Colonic mucosa (tissue), 4 donors: Measurements from ENCODE around the gene TMED3. TPM values are rescaled to one million over a fixed set of nuclear protein-coding genes. Genes with fewer than 3 reads are reported as not detected.

Experiments
- DNase-seq: peaks from one replicate; pipeline ENCODE4 v3.0.0-alpha.2; 2020
- H3K27ac ChIP-seq: fragments of 200-600 bp; one replicate; pipeline ENCODE4 v1.8.0; 2021
- H3K27me3 ChIP-seq: fragments of 200-600 bp; one replicate; pipeline ENCODE4 v1.8.0; 2021
- H3K36me3 ChIP-seq: fragments of 200-600 bp; one replicate; pipeline ENCODE4 v1.8.0; 2021
- H3K4me1 ChIP-seq: fragments of 200-600 bp; one replicate; pipeline ENCODE4 v1.8.0; 2021; ENCODE audit warnings: mild to moderate bottlenecking
- H3K4me3 ChIP-seq: fragments of 200-600 bp; one replicate; pipeline ENCODE4 v1.8.0; 2021
- H3K9ac ChIP-seq, 2 donors: one replicate each; pipeline ENCODE4 v1.7.0; 2013; ENCODE audit warnings: control low read depth in 2 of 2, low read depth in 2 of 2, low read length in 2 of 2
- H3K9me3 ChIP-seq: fragments of 200-600 bp; one replicate; pipeline ENCODE4 v1.8.0; 2021
- intact Hi-C: fragments of 100-400 bp; cut with DNase I; formaldehyde crosslinking; loops from one replicate; pipeline ENCODE4 v1.14.1; 2022
- total RNA-seq, 2 donors: library from RNA; stranded (reverse); fragmentation: NEBNext Ultra II Directional in 1 of 2; extraction: Animal tissue kit (Norgen Biotek cat#: 25700) in 1 of 2; gene quantifications; one replicate each; pipeline ENCODE4 v1.2.1, GENCODE V29; 2021
- TF ChIP-seq, protein P1 (sequence below): fragments of 200-600 bp; IDR thresholded peaks from one replicate; pipeline ENCODE4 v1.8.0; 2022; ENCODE audit warnings: antibody characterized with exemption, mild to moderate bottlenecking
- donor health status: healthy.
- donor health status: DM: no; HTN: no; CAD: no.
- donor health status: DM: no; HTN: no; CAD: no.

The TMED3 gene
- total RNA-seq, 2 donors from 2014 or later: 84.7 to 96.0 TPM

DNA sequence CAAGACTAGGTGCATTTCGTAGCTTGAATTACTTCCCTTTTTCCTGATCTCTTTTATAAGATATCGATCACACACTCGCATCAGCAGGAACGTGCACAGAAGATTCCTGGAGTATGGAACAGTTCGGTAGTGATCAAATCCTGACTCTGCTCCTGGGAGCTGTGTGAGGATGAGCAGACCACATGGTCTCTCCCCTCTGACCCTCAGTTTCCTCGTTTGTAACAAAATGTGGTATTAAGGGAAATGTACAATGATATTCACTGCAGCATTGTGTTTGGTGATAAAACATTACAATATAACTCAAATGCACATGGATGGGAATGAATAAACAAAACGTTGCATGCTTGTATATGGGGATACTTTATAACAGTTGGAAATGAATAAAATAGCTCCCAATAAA lies 26.7 kb downstream of the TMED3 start:
- intact Hi-C loops: no loop called here
- TF ChIP-seq, protein P1, sequence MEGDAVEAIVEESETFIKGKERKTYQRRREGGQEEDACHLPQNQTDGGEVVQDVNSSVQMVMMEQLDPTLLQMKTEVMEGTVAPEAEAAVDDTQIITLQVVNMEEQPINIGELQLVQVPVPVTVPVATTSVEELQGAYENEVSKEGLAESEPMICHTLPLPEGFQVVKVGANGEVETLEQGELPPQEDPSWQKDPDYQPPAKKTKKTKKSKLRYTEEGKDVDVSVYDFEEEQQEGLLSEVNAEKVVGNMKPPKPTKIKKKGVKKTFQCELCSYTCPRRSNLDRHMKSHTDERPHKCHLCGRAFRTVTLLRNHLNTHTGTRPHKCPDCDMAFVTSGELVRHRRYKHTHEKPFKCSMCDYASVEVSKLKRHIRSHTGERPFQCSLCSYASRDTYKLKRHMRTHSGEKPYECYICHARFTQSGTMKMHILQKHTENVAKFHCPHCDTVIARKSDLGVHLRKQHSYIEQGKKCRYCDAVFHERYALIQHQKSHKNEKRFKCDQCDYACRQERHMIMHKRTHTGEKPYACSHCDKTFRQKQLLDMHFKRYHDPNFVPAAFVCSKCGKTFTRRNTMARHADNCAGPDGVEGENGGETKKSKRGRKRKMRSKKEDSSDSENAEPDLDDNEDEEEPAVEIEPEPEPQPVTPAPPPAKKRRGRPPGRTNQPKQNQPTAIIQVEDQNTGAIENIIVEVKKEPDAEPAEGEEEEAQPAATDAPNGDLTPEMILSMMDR: no peak
- H3K27me3 ChIP-seq: no peaks in the 10 kb centered on the region
- no peak overlapping the region for H3K9ac ChIP-seq
- H3K36me3 ChIP-seq: no peaks in the 10 kb centered on the region
- no peaks in the 10 kb centered on the region for H3K4me1 ChIP-seq
- no peak for DNase-seq
- no peak overlapping the region for H3K27ac ChIP-seq
- no peak overlapping the region for H3K4me3 ChIP-seq
- H3K9me3 ChIP-seq: no peaks in the 10 kb centered on the region

DNA sequence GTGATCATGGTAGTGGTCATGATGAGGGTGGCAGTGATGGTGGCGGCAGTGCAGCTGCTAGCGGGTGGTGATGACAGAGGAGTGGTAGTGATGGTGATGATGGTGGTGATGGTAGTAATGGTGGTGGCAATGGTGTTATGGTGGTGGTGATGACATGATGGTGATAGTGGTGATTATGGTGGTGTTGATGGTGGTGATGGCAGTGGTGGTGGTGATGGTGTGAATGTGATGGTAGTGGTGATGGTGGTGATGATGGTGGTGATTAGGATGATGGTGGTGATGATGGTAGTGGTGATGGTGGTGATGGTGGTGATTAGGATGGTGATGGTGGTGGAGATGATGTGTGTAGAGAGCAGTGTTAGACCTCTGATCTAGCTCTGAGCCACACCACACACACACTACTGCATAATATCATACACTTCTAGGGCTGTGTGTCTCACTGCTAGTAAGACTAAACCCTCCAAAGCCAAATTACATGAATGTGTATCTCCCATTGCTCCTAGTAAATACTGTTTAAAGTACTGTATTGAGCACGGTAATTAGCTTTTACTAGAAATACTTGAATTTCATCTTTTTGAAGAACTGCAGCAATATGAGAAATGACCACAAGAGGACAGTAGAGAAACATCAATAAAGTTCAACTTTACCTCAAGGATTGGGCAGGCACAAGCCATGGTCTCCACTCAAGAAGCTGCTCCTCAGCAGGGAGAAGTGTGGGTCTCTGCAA lies 28.8 kb downstream of the TMED3 start:
- TF ChIP-seq, protein P1: peak; percentile 62
- intact Hi-C loops: no loop called here
- no peak for DNase-seq

DNA sequence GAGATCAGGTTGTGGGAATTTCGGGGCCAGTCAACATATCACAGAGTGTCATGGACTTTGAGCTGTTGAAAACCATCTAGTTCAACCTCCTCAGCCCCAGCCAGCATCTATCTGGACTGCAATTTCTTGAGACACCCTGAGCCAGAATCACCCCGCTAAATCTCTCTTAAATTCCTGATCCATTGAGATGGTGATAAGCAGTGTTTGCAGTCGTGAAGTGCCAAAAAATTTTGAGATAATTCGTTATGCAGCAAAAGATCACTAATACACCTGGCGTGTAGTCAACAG lies 29.3 kb downstream of the TMED3 start:
- Histone ChIP-seq H3K27ac (no peak overlapping the region), H3K36me3 (no peaks in the 10 kb centered on the region), H3K9me3 (no peaks in the 10 kb centered on the region), H3K4me1 (no peaks in the 10 kb centered on the region), H3K9ac (no peak overlapping the region), H3K4me3 (no peak overlapping the region), H3K27me3 (no peaks in the 10 kb centered on the region)
- no peak for DNase-seq
- intact Hi-C loops: no loop called here
- TF ChIP-seq, protein P1: no peak

More for the DNA sequence above, 28.8 kb downstream of the TMED3 start:
- no peaks in the 10 kb centered on the region for H3K4me1 ChIP-seq
- no peak overlapping the region for H3K9ac ChIP-seq
- no peaks in the 10 kb centered on the region for H3K36me3 ChIP-seq
- H3K4me3 ChIP-seq: no peak overlapping the region
- H3K9me3 ChIP-seq: no peaks in the 10 kb centered on the region
- no peak overlapping the region for H3K27ac ChIP-seq
- no peaks in the 10 kb centered on the region for H3K27me3 ChIP-seq

DNA sequence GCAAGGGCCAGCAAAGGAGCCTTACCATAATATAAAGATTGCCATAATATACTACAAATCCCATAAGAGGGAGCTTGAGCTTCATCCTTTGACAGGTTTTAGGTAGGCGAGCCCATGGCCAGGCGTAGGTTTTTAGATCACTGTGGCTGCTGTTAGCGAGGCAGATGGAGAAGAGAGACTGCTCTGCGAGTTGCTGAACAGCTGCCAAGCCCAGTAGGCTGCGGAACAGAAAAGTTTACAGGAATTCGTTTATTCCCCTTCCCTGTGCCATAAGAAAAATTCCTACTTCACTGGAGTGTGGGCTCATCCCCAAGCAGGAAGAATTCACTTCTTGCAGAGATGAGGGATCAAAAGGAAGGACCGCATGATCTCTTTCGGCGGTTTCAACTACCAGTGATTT lies 30.5 kb downstream of the TMED3 start:
- Histone ChIP-seq H3K27me3 (no peaks in the 10 kb centered on the region), H3K27ac (no peak overlapping the region), H3K4me3 (no peak overlapping the region), H3K9ac (no peak overlapping the region), H3K36me3 (no peaks in the 10 kb centered on the region), H3K4me1 (no peaks in the 10 kb centered on the region), H3K9me3 (no peaks in the 10 kb centered on the region)
- DNase-seq: no peak
- intact Hi-C loops: no loop called here
- TF ChIP-seq, protein P1: no peak

DNA sequence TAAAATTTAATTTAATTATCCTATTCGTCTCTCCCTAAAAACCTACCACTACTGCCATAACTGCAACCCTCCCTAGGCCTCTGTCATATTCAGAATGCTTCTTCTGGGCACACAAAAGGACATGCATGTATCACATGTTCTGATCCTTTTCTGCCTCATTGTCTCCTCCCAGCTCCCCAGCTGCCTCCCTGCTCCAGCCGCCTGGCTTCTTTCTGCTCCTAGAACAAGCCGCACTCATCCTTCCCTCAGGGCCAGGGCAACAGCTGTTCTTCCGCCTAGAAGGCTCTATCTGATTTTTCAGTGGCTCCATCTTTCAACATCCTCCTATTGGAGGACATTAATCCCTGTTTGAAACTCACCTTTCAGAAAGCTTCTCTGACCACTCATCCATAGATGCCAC lies 38.6 kb downstream of the TMED3 start:
- Histone ChIP-seq H3K27me3 (no peaks in the 10 kb centered on the region), H3K36me3 (no peaks in the 10 kb centered on the region), H3K4me3 (no peak overlapping the region), H3K4me1 (no peaks in the 10 kb centered on the region), H3K27ac (no peak overlapping the region), H3K9ac (no peak overlapping the region), H3K9me3 (no peaks in the 10 kb centered on the region)
- DNase-seq: no peak
- intact Hi-C loops: no loop called here
- TF ChIP-seq, protein P1: no peak
